Gastroesophageal sphincter (tissue), 4 donors: ENCODE measurements around the gene MKI67. TPM values are rescaled to one million over a fixed set of nuclear protein-coding genes. Genes with fewer than 3 reads are reported as not detected.

Source experiments
- ATAC-seq: fragments of 150-250 bp; one replicate; pipeline ENCODE4 v1.9.1; 2016; ENCODE audit warnings: mild to moderate bottlenecking, moderate library complexity
- H3K27ac ChIP-seq, 4 donors: fragments of 200-600 bp; sonication (generic) in 3 of 4; 1 replicate in 3 of 4; 2 replicates in 1 of 4; pipeline ENCODE4 v1.5.1; 2016 to 2019
- H3K27me3 ChIP-seq: fragments of 200-600 bp; sonication (generic); one replicate; pipeline ENCODE4 v1.5.1; 2019
- H3K36me3 ChIP-seq, 2 donors: fragments of 200-600 bp; sonication (generic); one replicate each; pipeline ENCODE4 v1.5.1; 2019; ENCODE audit warnings: control low read depth in 1 of 2
- H3K4me1 ChIP-seq, 3 donors: fragments of 200-600 bp; sonication (generic); 1 replicate in 2 of 3; 2 replicates in 1 of 3; pipeline ENCODE4 v1.5.1; 2016 to 2019; ENCODE audit warnings: control low read depth in 2 of 3
- H3K4me3 ChIP-seq, 2 donors: fragments of 200-600 bp; sonication (generic); one replicate each; pipeline ENCODE4 v1.5.1; 2019; ENCODE audit warnings: mild to moderate bottlenecking in 1 of 2, moderate library complexity in 1 of 2
- H3K9me3 ChIP-seq, 3 donors: fragments of 200-600 bp; sonication (generic); one replicate each; pipeline ENCODE4 v1.5.1; 2017 to 2019; ENCODE audit warnings: control low read depth in 2 of 3
- EP300 ChIP-seq: sonication (generic); formaldehyde crosslinking; IDR thresholded peaks from one replicate; pipeline ENCODE4 v1.6.1; 2017; ENCODE audit warnings: antibody characterized with exemption, mild to moderate bottlenecking
- POLR2A ChIP-seq, 2 donors: fragments of 450-650 bp; IDR thresholded peaks; one replicate each; pipeline ENCODE4 v1.6.1; 2017; ENCODE audit warnings: antibody characterized with exemption in 2 of 2, mild to moderate bottlenecking in 2 of 2, moderate library complexity in 1 of 2
- POLR2AphosphoS5 ChIP-seq: sonication (generic); formaldehyde crosslinking; IDR thresholded peaks from one replicate; pipeline ENCODE4 v1.6.1; 2017; ENCODE audit warnings: antibody characterized with exemption
- WGBS, 2 donors: methylation state at CpG; one replicate each; pipeline ENCODE4 v1.1.5; 2018; ENCODE audit warnings: low coverage in 1 of 2; 5-methylcytosine and 5-hydroxymethylcytosine counted together
- total RNA-seq, 4 donors: library from RNA; depleted of rRNA; stranded (reverse); fragments of >200 nt; gene quantifications; one replicate each; pipeline ENCODE4 v1.1.0, GENCODE V29; 2016
- TF ChIP-seq, protein P1 (sequence below), 4 experiments: fragments of 200-600 bp in 2 of 4; fragments of 450-650 bp in 2 of 4; sonication (generic) in 1 of 4; IDR thresholded peaks; one replicate each; pipeline ENCODE4 v1.5.1; 2017 to 2019; ENCODE audit warnings: antibody characterized with exemption in 4 of 4, mild to moderate bottlenecking in 2 of 4, moderate library complexity in 2 of 4

MKI67 gene
- total RNA-seq, 4 donors from 2014 or later, result 0.31 to 1.9 (median 0.70) TPM

DNA sequence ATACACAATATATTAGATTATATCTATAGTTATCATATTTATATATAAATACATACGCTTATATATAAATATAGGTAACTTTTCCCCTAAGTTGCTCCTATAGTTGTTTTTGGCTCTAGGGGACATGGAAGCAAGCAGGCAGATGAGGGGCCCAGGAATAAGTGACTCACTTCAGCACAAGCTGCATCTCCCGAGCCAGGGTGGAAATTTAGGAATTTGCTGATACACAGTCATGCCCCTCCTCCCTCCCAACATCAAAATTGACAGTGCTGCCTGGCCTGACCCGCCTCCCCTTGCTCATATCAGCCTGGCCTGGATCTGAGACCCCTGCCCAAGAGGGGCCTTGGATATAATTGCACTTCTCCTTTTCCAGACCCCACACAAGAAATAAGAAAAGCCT lies 33.8 kb downstream of the MKI67 start:
- WGBS, 2 donors, result 56 to 85% methylated on average over 2 to 3 of the region's 3 CpGs
- no peak for ATAC-seq
- no peak overlapping the region for H3K27ac ChIP-seq

DNA sequence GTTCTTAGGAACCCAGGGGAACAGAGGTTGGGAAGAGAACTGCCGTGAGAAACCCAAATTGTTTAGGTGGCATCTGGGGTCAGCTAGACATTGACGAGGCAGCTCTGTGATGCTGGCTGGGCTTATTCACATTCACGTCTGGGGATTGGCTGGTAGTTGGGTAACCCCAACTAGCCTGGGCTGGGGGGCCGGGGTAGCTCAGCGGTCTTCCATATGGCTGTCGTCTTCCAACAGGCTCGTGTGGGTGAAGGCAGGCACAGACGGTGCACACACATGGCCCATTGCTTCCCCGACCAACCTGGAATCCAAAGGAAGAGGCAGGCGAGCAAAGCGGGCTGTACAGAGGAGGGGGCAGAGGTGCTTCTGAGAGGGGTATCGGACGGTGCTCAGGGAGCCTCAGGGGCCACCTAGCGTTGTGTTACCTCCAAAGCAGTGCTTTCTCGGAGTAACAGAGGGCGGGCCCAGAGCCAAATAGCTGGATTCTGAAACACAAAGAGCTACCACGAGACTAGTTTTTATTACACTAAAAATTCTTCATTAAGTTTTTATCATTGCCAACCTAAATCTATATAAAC lies 34.5 kb downstream of the MKI67 start:
- H3K27ac ChIP-seq, result no peak overlapping the region
- TF ChIP-seq, protein P1, sequence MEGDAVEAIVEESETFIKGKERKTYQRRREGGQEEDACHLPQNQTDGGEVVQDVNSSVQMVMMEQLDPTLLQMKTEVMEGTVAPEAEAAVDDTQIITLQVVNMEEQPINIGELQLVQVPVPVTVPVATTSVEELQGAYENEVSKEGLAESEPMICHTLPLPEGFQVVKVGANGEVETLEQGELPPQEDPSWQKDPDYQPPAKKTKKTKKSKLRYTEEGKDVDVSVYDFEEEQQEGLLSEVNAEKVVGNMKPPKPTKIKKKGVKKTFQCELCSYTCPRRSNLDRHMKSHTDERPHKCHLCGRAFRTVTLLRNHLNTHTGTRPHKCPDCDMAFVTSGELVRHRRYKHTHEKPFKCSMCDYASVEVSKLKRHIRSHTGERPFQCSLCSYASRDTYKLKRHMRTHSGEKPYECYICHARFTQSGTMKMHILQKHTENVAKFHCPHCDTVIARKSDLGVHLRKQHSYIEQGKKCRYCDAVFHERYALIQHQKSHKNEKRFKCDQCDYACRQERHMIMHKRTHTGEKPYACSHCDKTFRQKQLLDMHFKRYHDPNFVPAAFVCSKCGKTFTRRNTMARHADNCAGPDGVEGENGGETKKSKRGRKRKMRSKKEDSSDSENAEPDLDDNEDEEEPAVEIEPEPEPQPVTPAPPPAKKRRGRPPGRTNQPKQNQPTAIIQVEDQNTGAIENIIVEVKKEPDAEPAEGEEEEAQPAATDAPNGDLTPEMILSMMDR (IDR thresholded peaks at IDR 0.05), result no peak
- TF ChIP-seq POLR2AphosphoS5, result no peak
- no peaks in the 10 kb centered on the region for H3K36me3 ChIP-seq
- H3K4me3 ChIP-seq, result no peak overlapping the region
- no peaks in the 10 kb centered on the region for H3K9me3 ChIP-seq
- no peak for ATAC-seq
- 57 to 60% methylated on average over 10 to 14 of the region's 17 CpGs for WGBS, 2 donors
- H3K4me1 ChIP-seq, result no peaks in the 10 kb centered on the region
- H3K27me3 ChIP-seq, result peaks cover 6% of the 10 kb centered on the region

More for the DNA sequence above, 33.8 kb downstream of the MKI67 start:
- H3K27me3 ChIP-seq, result peaks cover 6% of the 10 kb centered on the region
- no peaks in the 10 kb centered on the region for H3K9me3 ChIP-seq
- H3K4me3 ChIP-seq, result no peak overlapping the region
- no peaks in the 10 kb centered on the region for H3K4me1 ChIP-seq
- TF ChIP-seq POLR2A (IDR thresholded peaks at IDR 0.05) (no peak), EP300 (no peak), POLR2AphosphoS5 (no peak)
- TF ChIP-seq, protein P1 (IDR thresholded peaks at IDR 0.05), result no peak
- no peaks in the 10 kb centered on the region for H3K36me3 ChIP-seq

DNA sequence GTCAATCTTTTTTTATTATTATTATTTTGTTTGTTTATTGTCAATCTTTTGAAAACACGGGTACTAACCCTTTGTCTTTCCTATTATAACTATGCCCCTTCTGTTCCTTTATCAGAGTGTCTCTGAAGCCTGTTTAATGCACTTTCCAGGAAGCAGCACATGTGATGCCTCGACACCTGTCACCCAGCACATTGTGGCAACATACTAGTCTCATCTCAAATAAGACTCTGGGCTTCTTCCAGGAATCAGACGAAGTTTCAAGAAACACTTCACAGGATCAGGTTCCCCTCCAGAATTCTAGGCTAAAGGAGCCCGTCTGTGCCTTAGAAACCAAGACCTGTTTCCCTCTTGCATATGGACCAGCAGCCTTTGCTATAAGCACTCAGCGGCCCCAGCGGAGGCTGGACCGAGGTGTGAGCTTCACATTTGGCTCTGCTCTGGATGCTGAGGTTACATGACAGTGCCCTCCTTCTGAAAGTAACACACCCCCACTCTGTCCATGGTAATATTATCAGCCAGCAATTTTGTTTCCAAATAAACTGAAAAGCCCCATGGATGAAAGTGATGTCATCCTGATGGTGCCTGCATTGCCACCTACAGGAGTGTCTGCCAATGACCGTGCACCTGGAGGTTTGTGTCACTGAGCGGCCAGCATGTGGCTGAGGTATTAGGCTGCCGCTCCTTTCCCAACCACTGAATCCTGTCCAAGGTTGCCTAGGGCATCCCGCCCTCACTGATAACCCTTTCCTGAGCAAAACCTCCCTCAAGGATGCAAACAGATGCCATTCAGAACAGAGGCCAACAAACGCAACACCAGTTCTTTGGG lies 38.1 kb downstream of the MKI67 start:
- TF ChIP-seq POLR2A (IDR thresholded peaks at IDR 0.05), result no peak
- TF ChIP-seq, protein P1 (IDR thresholded peaks at IDR 0.05), result no peak
- no peak for TF ChIP-seq EP300
- TF ChIP-seq POLR2AphosphoS5, result no peak
- ATAC-seq, result no peak

DNA sequence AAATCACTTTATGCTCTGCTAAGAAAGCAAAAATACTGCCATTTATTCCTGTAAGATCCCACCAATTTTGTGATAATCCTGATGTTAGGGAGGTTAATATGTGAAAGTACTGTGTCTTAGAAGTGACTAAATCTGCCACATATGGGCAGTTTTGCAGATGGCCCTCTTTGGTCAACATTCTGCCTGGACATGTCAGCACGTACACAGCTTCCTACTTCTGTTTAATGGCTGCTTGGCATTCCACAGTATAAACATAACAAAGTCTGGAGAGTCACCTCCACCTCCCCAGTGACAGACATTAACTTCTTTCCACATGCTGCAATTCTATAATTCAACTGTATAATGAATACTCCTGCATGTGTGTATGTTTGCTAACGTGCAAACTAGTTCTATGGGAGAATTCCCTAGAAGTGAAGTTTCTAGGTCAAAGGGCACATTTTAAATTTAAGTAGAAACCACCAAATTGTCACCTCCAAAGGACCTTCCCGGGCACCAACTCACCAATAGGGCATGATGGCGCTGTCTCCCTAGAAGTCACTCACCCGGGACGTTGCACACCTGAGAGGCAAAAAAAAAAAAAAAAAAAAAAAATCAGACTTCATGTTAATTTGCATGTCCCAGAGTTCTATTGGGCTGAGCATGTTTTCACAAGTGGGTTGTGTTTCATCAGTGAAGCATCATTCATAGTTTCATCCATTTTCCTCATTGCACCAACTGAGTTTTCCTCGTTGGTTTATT lies 38.9 kb downstream of the MKI67 start:
- peaks cover 16% of the 10 kb centered on the region for H3K27me3 ChIP-seq
- H3K27ac ChIP-seq, result no peak overlapping the region
- H3K36me3 ChIP-seq, result peaks cover 0 to 15% of the 10 kb centered on the region in 2 donors
- no peak for TF ChIP-seq POLR2A (IDR thresholded peaks at IDR 0.05)
- no peak for TF ChIP-seq POLR2AphosphoS5
- TF ChIP-seq EP300, result no peak
- TF ChIP-seq, protein P1 (IDR thresholded peaks at IDR 0.05), result no peak
- no peaks in the 10 kb centered on the region for H3K4me1 ChIP-seq
- ATAC-seq, result no peak
- no peaks in the 10 kb centered on the region for H3K9me3 ChIP-seq
- 60 to 67% methylated on average over 3 to 7 of the region's 7 CpGs for WGBS, 2 donors
- H3K4me3 ChIP-seq, result no peak overlapping the region

More for the DNA sequence above, 38.1 kb downstream of the MKI67 start:
- WGBS, 2 donors, result 42 to 67% methylated on average over 3 of the region's 12 CpGs
- Histone ChIP-seq H3K27me3 (peaks cover 16% of the 10 kb centered on the region), H3K4me3 (no peak overlapping the region), H3K9me3 (no peaks in the 10 kb centered on the region), H3K4me1 (no peaks in the 10 kb centered on the region), H3K36me3 (peaks cover 0 to 15% of the 10 kb centered on the region in 2 donors), H3K27ac (no peak overlapping the region)
